Glutamatergic neuron (in vitro differentiated cells): ENCODE data around the gene CIDEC. TPM values are rescaled to one million over a fixed set of nuclear protein-coding genes. Genes with fewer than 3 reads are reported as not detected.
"Not testable (repeated sequence)": the region's sequence is repeated elsewhere in the genome, so short reads cannot be mapped to it uniquely, and the experiment has no call there.

ENCODE experiments used
- DNase-seq: peaks from one replicate; pipeline ENCODE4 v3.0.0; 2022
- H3K27ac Mint-ChIP-seq: one replicate; pipeline ENCODE4 v1.8.0; 2020; ENCODE audit warnings: mild to moderate bottlenecking, mixed read lengths, inconsistent platforms; ENCODE audit not compliant: unreplicated experiment
- H3K27me3 Mint-ChIP-seq: one replicate; pipeline ENCODE4 v1.8.0; 2020; ENCODE audit warnings: mild to moderate bottlenecking, moderate library complexity, mixed read lengths, inconsistent platforms; ENCODE audit not compliant: unreplicated experiment
- H3K36me3 Mint-ChIP-seq: one replicate; pipeline ENCODE4 v1.8.0; 2020; ENCODE audit warnings: mild to moderate bottlenecking, mixed read lengths, inconsistent platforms; ENCODE audit not compliant: unreplicated experiment
- H3K4me1 Mint-ChIP-seq: one replicate; pipeline ENCODE4 v1.8.0; 2020; ENCODE audit warnings: mild to moderate bottlenecking, low read depth, mixed read lengths, inconsistent platforms; ENCODE audit not compliant: unreplicated experiment
- H3K4me3 Mint-ChIP-seq: one replicate; pipeline ENCODE4 v1.8.0; 2020; ENCODE audit warnings: mild to moderate bottlenecking, mixed read lengths, inconsistent platforms; ENCODE audit not compliant: unreplicated experiment
- H3K9me3 Mint-ChIP-seq: one replicate; pipeline ENCODE4 v1.8.0; 2020; ENCODE audit warnings: mild to moderate bottlenecking, moderate library complexity, mixed read lengths, inconsistent platforms; ENCODE audit not compliant: unreplicated experiment
- total RNA-seq: library from RNA; stranded (reverse); fragmentation: NEBNext Ultra II Directional; extraction: Animal tissue kit (Norgen Biotek cat#: 25700); gene quantifications from one replicate; pipeline ENCODE4 v1.2.1, GENCODE V29; 2021; ENCODE audit not compliant: unreplicated experiment
- TF ChIP-seq, protein P1 (sequence below): fragments of 200-600 bp; sonication (generic); IDR thresholded peaks from one replicate; pipeline ENCODE4 v1.5.0; 2021; ENCODE audit not compliant: partially characterized antibody, unreplicated experiment

The CIDEC gene
- total RNA-seq, 1 donor from 2014 or later = not detected

DNA sequence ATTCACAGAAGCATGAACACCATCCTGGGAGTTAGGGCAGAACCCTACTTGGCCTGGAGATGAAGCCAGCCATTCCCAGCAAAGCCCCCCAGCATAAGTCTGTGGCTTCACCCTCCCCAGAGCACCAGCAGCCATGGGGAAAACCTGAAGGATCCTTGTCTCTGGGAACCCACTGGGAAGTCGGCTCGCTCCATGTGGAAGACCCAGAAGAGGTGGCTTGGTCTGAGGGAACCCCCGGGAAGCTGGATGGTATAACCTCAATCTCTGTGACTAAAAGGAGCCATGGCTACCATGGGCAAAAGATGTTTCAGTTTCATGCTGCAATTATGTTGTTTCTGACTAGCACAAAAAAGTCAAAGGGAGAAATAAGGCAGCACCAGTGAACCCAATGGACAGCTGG is 24.5 kb downstream of the CIDEC start:
- Mint-ChIP-seq H3K4me3 (peak overlapping the region; percentile 64), H3K27me3 (peaks cover 14% of the 10 kb centered on the region), H3K36me3 (no peaks in the 10 kb centered on the region), H3K27ac (peak overlapping the region; percentile 97), H3K4me1 (peaks cover 65% of the 10 kb centered on the region), H3K9me3 (peaks cover 10% of the 10 kb centered on the region)
- TF ChIP-seq, protein P1, sequence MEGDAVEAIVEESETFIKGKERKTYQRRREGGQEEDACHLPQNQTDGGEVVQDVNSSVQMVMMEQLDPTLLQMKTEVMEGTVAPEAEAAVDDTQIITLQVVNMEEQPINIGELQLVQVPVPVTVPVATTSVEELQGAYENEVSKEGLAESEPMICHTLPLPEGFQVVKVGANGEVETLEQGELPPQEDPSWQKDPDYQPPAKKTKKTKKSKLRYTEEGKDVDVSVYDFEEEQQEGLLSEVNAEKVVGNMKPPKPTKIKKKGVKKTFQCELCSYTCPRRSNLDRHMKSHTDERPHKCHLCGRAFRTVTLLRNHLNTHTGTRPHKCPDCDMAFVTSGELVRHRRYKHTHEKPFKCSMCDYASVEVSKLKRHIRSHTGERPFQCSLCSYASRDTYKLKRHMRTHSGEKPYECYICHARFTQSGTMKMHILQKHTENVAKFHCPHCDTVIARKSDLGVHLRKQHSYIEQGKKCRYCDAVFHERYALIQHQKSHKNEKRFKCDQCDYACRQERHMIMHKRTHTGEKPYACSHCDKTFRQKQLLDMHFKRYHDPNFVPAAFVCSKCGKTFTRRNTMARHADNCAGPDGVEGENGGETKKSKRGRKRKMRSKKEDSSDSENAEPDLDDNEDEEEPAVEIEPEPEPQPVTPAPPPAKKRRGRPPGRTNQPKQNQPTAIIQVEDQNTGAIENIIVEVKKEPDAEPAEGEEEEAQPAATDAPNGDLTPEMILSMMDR = no peak
- no peak for DNase-seq

DNA sequence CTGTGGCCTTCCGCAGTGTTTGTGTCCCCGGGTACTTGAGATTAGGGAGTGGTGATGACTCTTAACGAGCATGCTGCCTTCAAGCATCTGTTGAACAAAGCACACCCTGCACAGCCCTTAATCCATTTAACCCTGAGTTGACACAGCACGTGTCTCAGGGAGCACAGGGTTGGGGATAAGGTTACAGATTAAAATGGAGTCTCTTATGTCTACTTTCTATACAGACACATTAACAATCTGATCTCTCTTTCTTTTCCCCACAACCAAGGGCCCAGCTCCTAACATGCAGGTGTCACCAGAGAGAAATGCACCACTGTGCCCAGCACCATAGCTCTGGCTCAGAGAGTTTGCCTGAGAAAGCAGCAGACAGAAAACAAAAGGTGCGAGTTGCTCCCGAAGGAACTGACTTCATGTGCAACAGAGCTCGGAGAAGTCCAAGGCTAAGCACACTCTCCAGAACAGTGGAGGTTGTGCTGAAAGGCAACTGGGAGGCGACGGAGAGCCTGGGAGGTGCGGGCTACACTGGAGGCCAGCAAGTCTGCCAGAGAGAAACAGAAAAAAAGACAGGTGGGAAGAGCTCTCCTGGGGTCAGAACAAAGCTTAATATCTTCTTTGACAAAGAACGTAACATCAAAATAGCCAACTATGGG is 25.6 kb downstream of the CIDEC start:
- Mint-ChIP-seq H3K4me3 (peak overlapping the region; percentile 85), H3K27me3 (peaks cover 14% of the 10 kb centered on the region), H3K4me1 (peaks cover 73% of the 10 kb centered on the region), H3K27ac (peak overlapping the region; percentile 99)
- H3K9me3 Mint-ChIP-seq, H3K36me3 Mint-ChIP-seq: not testable (repeated sequence)
- peak; percentile 33 for DNase-seq

DNA sequence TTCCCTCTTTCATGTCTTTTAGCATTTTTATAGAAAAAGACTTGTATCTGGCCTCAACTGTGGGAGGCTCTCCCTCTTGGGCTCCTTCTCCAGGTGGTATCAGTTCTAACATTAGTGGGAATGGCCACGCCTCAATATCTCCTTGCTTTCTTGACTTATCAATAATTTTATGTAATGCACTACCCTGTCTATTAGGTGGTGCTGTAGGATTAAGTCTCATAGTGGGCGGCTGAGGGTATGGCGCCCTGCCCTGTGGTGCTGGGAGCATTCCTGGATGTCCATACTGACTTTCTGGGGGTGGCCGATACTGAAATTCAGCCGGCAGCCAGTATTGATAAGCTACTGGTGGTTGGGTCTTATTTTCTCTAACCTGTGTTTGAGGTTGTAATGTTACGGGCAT is 27.5 kb downstream of the CIDEC start:
- Mint-ChIP-seq H3K4me3 (no peak overlapping the region), H3K27me3 (peaks cover 11% of the 10 kb centered on the region), H3K9me3 (peaks cover 11% of the 10 kb centered on the region), H3K4me1 (peaks cover 79% of the 10 kb centered on the region), H3K36me3 (no peaks in the 10 kb centered on the region), H3K27ac (no peak overlapping the region)
- DNase-seq = no peak
- TF ChIP-seq, protein P1 = no peak

DNA sequence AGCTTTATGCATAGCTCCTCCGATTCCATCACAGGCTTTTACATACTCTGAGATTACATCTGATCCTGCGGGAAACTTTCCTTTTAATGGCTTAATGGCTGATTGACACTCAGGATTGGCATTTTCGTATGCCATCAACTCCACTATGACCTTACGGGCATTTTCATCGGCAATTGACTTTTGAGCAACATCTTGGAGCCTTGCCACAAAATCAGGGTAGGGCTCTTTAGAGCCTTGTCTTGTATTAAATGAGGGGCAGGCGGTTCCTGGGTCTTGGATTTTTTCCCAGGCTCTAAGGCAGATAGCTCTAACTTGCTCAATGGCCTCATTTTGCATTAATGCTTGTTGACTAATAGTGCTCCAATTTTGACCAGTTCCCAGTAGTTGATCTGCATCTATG is 28.1 kb downstream of the CIDEC start:
- H3K27me3 Mint-ChIP-seq = peaks cover 11% of the 10 kb centered on the region
- H3K9me3 Mint-ChIP-seq = peaks cover 11% of the 10 kb centered on the region
- not testable (repeated sequence) for DNase-seq, H3K4me3 Mint-ChIP-seq, H3K36me3 Mint-ChIP-seq
- H3K27ac Mint-ChIP-seq = peak overlapping the region; percentile 43
- peaks cover 82% of the 10 kb centered on the region for H3K4me1 Mint-ChIP-seq

DNA sequence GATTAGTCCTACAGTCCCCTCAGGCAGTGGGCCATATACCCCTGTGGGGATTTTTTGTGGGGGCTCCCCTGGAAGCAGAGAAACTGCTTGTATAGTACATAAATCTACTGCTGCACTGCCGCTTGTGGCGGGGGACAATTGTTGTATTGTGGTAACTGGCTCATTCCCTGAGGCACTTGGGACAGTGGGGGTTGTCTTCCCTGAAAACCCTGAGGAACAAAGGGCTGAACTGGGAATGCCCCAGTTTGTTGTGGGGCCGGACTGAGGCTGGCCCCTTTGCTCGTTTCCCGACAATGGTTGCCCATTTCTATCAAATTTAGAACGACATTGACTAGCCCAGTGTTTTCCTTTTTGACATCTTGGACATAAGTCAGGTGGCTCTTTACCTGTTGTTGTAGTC is 28.7 kb downstream of the CIDEC start:
- H3K36me3 Mint-ChIP-seq, H3K4me3 Mint-ChIP-seq, H3K27ac Mint-ChIP-seq, DNase-seq: not testable (repeated sequence)
- Mint-ChIP-seq H3K9me3 (peaks cover 11% of the 10 kb centered on the region), H3K4me1 (peaks cover 82% of the 10 kb centered on the region), H3K27me3 (peaks cover 11% of the 10 kb centered on the region)

DNA sequence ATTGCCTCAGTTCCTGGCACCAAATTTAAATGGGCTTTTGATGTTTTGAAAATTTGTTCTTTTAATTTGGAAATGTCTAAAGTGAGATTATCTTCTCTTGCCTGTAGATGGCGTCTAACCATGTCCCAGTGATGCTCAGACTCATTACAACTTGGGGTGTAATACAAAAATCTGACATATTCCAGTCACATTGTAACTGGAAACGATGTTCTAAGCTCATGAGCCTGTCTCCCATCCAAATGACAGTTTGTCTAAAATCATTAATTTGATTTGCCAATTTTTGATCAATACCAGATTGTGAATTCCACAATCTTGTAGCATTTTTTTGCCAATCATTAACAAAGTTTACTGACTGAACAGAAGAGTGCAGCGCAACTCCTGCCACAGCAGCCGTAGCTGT is 31.2 kb downstream of the CIDEC start:
- Mint-ChIP-seq H3K27ac (peak overlapping the region; percentile 96), H3K4me1 (peaks cover 59% of the 10 kb centered on the region), H3K4me3 (peak overlapping the region; percentile 53)
- H3K27me3 Mint-ChIP-seq, H3K9me3 Mint-ChIP-seq, H3K36me3 Mint-ChIP-seq, DNase-seq: not testable (repeated sequence)
- TF ChIP-seq, protein P1 = peak; percentile 58

DNA sequence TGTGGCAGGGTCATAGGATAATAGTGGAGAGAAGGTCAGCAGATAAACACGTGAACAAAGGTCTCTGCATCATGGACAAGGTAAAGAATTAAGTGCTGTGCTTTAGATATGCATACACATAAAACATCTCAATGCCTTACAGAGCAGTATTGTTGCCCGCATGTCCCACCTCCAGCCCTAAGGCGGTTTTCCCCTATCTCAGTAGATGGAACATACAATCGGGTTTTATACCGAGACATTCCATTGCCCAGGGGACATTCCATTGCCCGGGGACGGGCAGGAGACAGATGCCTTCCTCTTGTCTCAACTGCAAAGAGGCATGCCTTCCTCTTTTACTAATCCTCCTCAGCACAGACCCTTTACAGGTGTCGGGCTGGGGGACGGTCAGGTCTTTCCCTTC is 32.2 kb downstream of the CIDEC start:
- Mint-ChIP-seq H3K27ac (peak overlapping the region; percentile 96), H3K4me3 (peak overlapping the region; percentile 53), H3K4me1 (peaks cover 50% of the 10 kb centered on the region)
- not testable (repeated sequence) for H3K27me3 Mint-ChIP-seq, H3K36me3 Mint-ChIP-seq, DNase-seq, H3K9me3 Mint-ChIP-seq
